Measurements from ENCODE around the gene SHISAL1. TPM values are rescaled to one million over a fixed set of nuclear protein-coding genes. Genes with fewer than 3 reads are reported as not detected.

The SHISAL1 gene
- total RNA-seq, 1 experiment from 2014 or later, result 1.1 TPM

DNA sequence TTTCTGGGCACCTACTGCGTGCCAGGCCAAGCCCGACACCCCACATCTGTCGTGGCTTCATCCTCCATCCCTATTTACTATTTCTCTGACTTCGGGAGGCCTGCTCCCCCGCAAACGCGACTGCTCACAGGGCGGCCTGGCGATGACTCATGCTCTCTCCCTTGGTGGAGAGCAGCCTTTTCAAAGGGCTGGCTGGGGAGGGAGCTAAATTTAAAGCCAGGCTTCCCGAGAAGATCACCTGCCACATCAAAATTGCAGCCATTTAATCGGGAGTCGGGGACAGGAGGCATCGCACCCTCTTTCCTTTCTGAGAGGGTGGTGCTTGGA, 24.9 kb upstream of the SHISAL1 start:
- ATAC-seq (peak; percentile 69), DNase-seq (peak; percentile 56)
- Histone ChIP-seq H2AFZ (ENCODE audit: low read length) (no peak overlapping the region), H3K79me2 (ENCODE audit: low read length) (no peaks in the 10 kb centered on the region), H3K9ac (ENCODE audit: low read length) (no peak overlapping the region), H4K20me1 (ENCODE audit: low read length) (no peaks in the 10 kb centered on the region), H3K9me2 (replicated peaks; ENCODE audit: low read length) (no peaks in the 10 kb centered on the region), H3K4me2 (ENCODE audit: low read length) (no peak overlapping the region), H3K27ac (ENCODE audit: low read length) (no peak overlapping the region), H3K4me3 (ENCODE audit: low read length) (no peak overlapping the region), H3K9me3 (ENCODE audit: low read length) (no peaks in the 10 kb centered on the region), H3K36me3 (ENCODE audit: low read depth, low read length) (no peaks in the 10 kb centered on the region), H3K4me1 (ENCODE audit: insufficient read depth, low read length) (peaks cover 18% of the 10 kb centered on the region; the same call in 1 of the 2 replicates), H3K27me3 (ENCODE audit: low read length) (no peaks in the 10 kb centered on the region), H3F3A (ENCODE audit: low read length, unreplicated experiment) (no peaks in the 10 kb centered on the region)
- TF ChIP-seq, protein P1, sequence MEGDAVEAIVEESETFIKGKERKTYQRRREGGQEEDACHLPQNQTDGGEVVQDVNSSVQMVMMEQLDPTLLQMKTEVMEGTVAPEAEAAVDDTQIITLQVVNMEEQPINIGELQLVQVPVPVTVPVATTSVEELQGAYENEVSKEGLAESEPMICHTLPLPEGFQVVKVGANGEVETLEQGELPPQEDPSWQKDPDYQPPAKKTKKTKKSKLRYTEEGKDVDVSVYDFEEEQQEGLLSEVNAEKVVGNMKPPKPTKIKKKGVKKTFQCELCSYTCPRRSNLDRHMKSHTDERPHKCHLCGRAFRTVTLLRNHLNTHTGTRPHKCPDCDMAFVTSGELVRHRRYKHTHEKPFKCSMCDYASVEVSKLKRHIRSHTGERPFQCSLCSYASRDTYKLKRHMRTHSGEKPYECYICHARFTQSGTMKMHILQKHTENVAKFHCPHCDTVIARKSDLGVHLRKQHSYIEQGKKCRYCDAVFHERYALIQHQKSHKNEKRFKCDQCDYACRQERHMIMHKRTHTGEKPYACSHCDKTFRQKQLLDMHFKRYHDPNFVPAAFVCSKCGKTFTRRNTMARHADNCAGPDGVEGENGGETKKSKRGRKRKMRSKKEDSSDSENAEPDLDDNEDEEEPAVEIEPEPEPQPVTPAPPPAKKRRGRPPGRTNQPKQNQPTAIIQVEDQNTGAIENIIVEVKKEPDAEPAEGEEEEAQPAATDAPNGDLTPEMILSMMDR (conservative IDR thresholded peaks at IDR 0.05; ENCODE audit: low read depth, low read length), result no peak
- TF ChIP-seq EZH2 (IDR thresholded peaks at IDR 0.05; ENCODE audit: low read length, unreplicated experiment) (no peak), EZH2phosphoT487 (IDR thresholded peaks at IDR 0.05; ENCODE audit: borderline replicate concordance, low read length) (no peak)
- intact Hi-C loops (cut with micrococcal nuclease), result loop anchor here (10.0 kb wide), 1 partner anchor 287 kb away; no protein-coding TSS in a partner anchor
- ChIA-PET POLR2A (ENCODE audit: unreplicated experiment) (no interaction called here), CTCF (interaction anchor here (0.6 kb wide), 1 partner anchor 12 kb away, joined by 3 read pairs; no protein-coding TSS in a partner anchor)
- BruUV-seq (replicated peaks), result no TSS peak

DNA sequence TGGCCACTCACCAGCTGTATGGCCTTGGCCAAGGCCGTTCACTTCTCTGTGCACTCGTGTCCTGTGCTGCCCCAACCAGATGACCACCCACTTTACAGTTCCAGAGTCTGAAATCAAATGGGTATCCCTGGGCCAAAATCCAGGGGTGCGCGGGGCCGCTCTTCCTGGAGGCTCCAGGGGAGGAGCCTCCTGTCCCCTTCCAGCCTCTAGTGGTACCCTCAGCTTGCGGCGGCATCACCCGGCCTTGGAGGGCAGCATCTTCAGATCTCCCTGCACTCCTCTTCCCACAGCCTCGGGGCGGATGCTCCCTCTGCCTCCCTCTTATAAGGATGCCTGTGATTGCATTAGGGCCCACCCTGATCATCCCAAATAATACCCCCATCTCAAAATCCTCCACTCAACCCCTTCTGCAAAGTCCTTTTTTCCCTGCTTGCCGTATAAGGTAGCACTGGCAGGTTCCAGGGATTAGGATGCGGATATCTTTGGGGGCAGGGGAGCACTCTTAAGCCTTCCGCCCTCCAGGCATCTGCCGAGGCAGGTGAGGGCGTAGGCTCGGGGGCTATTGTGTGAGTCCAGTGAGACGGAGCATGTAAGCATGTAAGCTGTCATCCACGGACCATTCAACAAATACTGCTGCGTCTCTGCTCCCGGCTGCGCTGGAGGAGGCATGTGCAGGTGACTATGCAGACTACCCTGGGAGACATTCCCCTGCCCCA, 24.4 kb upstream of the SHISAL1 start:
- no peak overlapping the region for H3K4me3 ChIP-seq (ENCODE audit: low read length)
- no peaks in the 10 kb centered on the region for H3F3A ChIP-seq (ENCODE audit: low read length, unreplicated experiment)
- H3K79me2 ChIP-seq (ENCODE audit: low read length), result no peaks in the 10 kb centered on the region
- DNase-seq (no peak), ATAC-seq (no peak)
- H2AFZ ChIP-seq (ENCODE audit: low read length), result no peak overlapping the region
- intact Hi-C loops (cut with micrococcal nuclease), result loop anchor here (10.0 kb wide), 1 partner anchor 288 kb away; no protein-coding TSS in a partner anchor
- peaks cover 18% of the 10 kb centered on the region; the same call in 1 of the 2 replicates for H3K4me1 ChIP-seq (ENCODE audit: insufficient read depth, low read length)
- no TSS peak for BruUV-seq (replicated peaks)
- H3K9me2 ChIP-seq (replicated peaks; ENCODE audit: low read length), result no peaks in the 10 kb centered on the region
- TF ChIP-seq, protein P1 (conservative IDR thresholded peaks at IDR 0.05; ENCODE audit: low read depth, low read length), result no peak
- TF ChIP-seq EZH2 (IDR thresholded peaks at IDR 0.05; ENCODE audit: low read length, unreplicated experiment) (no peak), EZH2phosphoT487 (IDR thresholded peaks at IDR 0.05; ENCODE audit: borderline replicate concordance, low read length) (no peak)
- no peaks in the 10 kb centered on the region for H3K27me3 ChIP-seq (ENCODE audit: low read length)
- H3K4me2 ChIP-seq (ENCODE audit: low read length), result no peak overlapping the region
- H3K9me3 ChIP-seq (ENCODE audit: low read length), result no peaks in the 10 kb centered on the region
- ChIA-PET CTCF (interaction anchor here (0.6 kb wide), 1 partner anchor 11 kb away, joined by 3 read pairs; no protein-coding TSS in a partner anchor), POLR2A (ENCODE audit: unreplicated experiment) (no interaction called here)
- no peaks in the 10 kb centered on the region for H4K20me1 ChIP-seq (ENCODE audit: low read length)
- H3K36me3 ChIP-seq (ENCODE audit: low read depth, low read length), result no peaks in the 10 kb centered on the region
- H3K27ac ChIP-seq (ENCODE audit: low read length), result no peak overlapping the region
- H3K9ac ChIP-seq (ENCODE audit: low read length), result no peak overlapping the region

All from PC-3 (cell line).